IMR-90 (cell line): ENCODE data around the gene ESRRG. TPM values are rescaled to one million over a fixed set of nuclear protein-coding genes. Genes with fewer than 3 reads are reported as not detected.

Experiments
- ATAC-seq: fragments of 200-7000 bp; cut with Tn5 transposase; 2 replicates; pipeline ENCODE4 v1.9.1; 2020; ENCODE audit warnings: low read depth, mild to moderate bottlenecking, moderate library complexity
- BruUV-seq: library from RNA; stranded (reverse); fragments of 400-500 nt; replicated peaks from 2 replicates; lab custom pipeline; 2021; lab: Mats Ljungman, UMichigan
- CTCF ChIA-PET: fragments of 300-600 bp; formaldehyde crosslinking; extraction: SDS; loops from one replicate; lab custom pipeline; 2021; ENCODE audit warnings: antibody characterized with exemption; lab: Yijun Ruan, JAX
- POLR2A ChIA-PET: fragments of 300-600 bp; sonication (Branson Sonifier 250); formaldehyde crosslinking; loops from one replicate; lab custom pipeline; 2022; ENCODE audit warnings: antibody characterized with exemption; ENCODE audit not compliant: unreplicated experiment; lab: Charles Lee
- DNase-seq: peaks from one replicate; pipeline ENCODE4 v3.0.0; 2013
- H2AFZ ChIP-seq: replicated peaks from 2 replicates; pipeline ENCODE3; 2013; ENCODE audit warnings: low read length, mild to moderate bottlenecking; ENCODE audit not compliant: poor library complexity
- H2AK5ac ChIP-seq: 2 replicates; pipeline ENCODE4 v1.6.1; 2013; ENCODE audit warnings: low read depth, low read length, inconsistent platforms
- H2AK9ac ChIP-seq: replicated peaks from 2 replicates; pipeline ENCODE3; 2013; ENCODE audit warnings: mild to moderate bottlenecking, low read depth, low read length, moderate library complexity; ENCODE audit not compliant: poor library complexity
- H2BK120ac ChIP-seq: 2 replicates; pipeline ENCODE4 v1.6.1; 2013; ENCODE audit warnings: low read depth, low read length, inconsistent platforms
- H2BK15ac ChIP-seq: 3 replicates; pipeline ENCODE4 v1.6.1; 2013; ENCODE audit warnings: low read depth, low read length, inconsistent platforms
- H2BK20ac ChIP-seq: 2 replicates; pipeline ENCODE4 v1.6.1; 2013; ENCODE audit warnings: low read depth, mild to moderate bottlenecking, inconsistent platforms, low read length, moderate library complexity
- H2BK5ac ChIP-seq: 2 replicates; pipeline ENCODE4 v1.6.1; 2013; ENCODE audit warnings: mild to moderate bottlenecking, low read depth, low read length, inconsistent platforms; ENCODE audit not compliant: poor library complexity, severe bottlenecking
- H3K14ac ChIP-seq: replicated peaks from 2 replicates; pipeline ENCODE4 v1.6.1; 2013; ENCODE audit warnings: low read depth, low read length, inconsistent platforms
- H3K18ac ChIP-seq: 2 replicates; pipeline ENCODE4 v1.6.1; 2013; ENCODE audit warnings: low read depth, low read length, control low read depth
- H3K23ac ChIP-seq: 2 replicates; pipeline ENCODE4 v1.6.1; 2013; ENCODE audit warnings: low read depth, low read length, inconsistent platforms
- H3K27ac ChIP-seq: 2 replicates; pipeline ENCODE4 v1.5.1; 2013; ENCODE audit warnings: mild to moderate bottlenecking, control low read depth, low read length; ENCODE audit not compliant: insufficient read depth
- H3K27me3 ChIP-seq: 2 replicates; pipeline ENCODE4 v1.6.1; 2013; ENCODE audit warnings: low read length; ENCODE audit not compliant: control insufficient read depth, insufficient read depth
- H3K36me3 ChIP-seq: 2 replicates; pipeline ENCODE4 v1.6.1; 2013; ENCODE audit warnings: low read length, mixed read lengths; ENCODE audit not compliant: control insufficient read depth, insufficient read depth
- H3K4ac ChIP-seq: 2 replicates; pipeline ENCODE4 v1.6.1; 2013; ENCODE audit warnings: low read depth, low read length, inconsistent platforms
- H3K4me1 ChIP-seq: 2 replicates; pipeline ENCODE4 v1.6.1; 2013; ENCODE audit warnings: low read length, mixed read lengths; ENCODE audit not compliant: control insufficient read depth, insufficient read depth
- H3K4me2 ChIP-seq: 2 replicates; pipeline ENCODE4 v1.6.1; 2013; ENCODE audit warnings: low read depth, mild to moderate bottlenecking, control low read depth, low read length, moderate library complexity
- H3K4me3 ChIP-seq: 2 replicates; pipeline ENCODE4 v1.5.1; 2013; ENCODE audit warnings: low read depth, mild to moderate bottlenecking, control low read depth, low read length, moderate library complexity; ENCODE audit not compliant: insufficient read depth
- H3K56ac ChIP-seq: 2 replicates; pipeline ENCODE4 v1.6.1; 2013; ENCODE audit warnings: low read length, inconsistent platforms; ENCODE audit not compliant: insufficient read depth; ENCODE audit errors: extremely low read depth
- H3K79me1 ChIP-seq, 2 experiments: 2 replicates each; pipeline ENCODE4 v1.6.1; 2013; ENCODE audit warnings: low read length in 2 of 2, inconsistent platforms in 1 of 2, low read depth in 1 of 2
- H3K9ac ChIP-seq: 2 replicates; pipeline ENCODE4 v1.6.1; 2013; ENCODE audit warnings: low read depth, low read length, control low read depth
- H3K9me1 ChIP-seq: 2 replicates; pipeline ENCODE4 v1.6.1; 2013; ENCODE audit warnings: low read length, inconsistent platforms; ENCODE audit not compliant: insufficient read depth
- H3K9me3 ChIP-seq: 2 replicates; pipeline ENCODE4 v1.6.1; 2013; ENCODE audit warnings: low read length; ENCODE audit not compliant: control insufficient read depth, insufficient read depth
- H4K20me1 ChIP-seq: 2 replicates; pipeline ENCODE4 v1.6.1; 2013; ENCODE audit warnings: low read length, inconsistent platforms; ENCODE audit not compliant: insufficient read depth
- H4K5ac ChIP-seq: 2 replicates; pipeline ENCODE4 v1.6.1; 2013; ENCODE audit warnings: mild to moderate bottlenecking, low read depth, low read length, control low read depth
- H4K8ac ChIP-seq, 2 experiments: 2 replicates each; pipeline ENCODE4 v1.6.1; 2013; ENCODE audit warnings: low read depth in 2 of 2, low read length in 2 of 2, control low read depth in 1 of 2, inconsistent platforms in 1 of 2
- H4K91ac ChIP-seq: 2 replicates; pipeline ENCODE4 v1.6.1; 2013; ENCODE audit warnings: low read depth, low read length, inconsistent platforms; ENCODE audit not compliant: insufficient read depth
- BHLHE40 ChIP-seq: fragments of 150-350 bp; IDR thresholded peaks from 2 replicates; pipeline ENCODE4 v1.6.1; 2016; ENCODE audit warnings: mild to moderate bottlenecking, low read depth, low read length
- CHD1 ChIP-seq: IDR thresholded peaks from 2 replicates; pipeline ENCODE4 v1.6.1; 2012; ENCODE audit warnings: low read depth, low read length, improper control_type of control experiment
- FOS ChIP-seq: fragments of 150-350 bp; IDR thresholded peaks from 2 replicates; pipeline ENCODE4 v1.6.1; 2016; ENCODE audit warnings: low read depth, low read length
- MAFK ChIP-seq: IDR thresholded peaks from 2 replicates; pipeline ENCODE4 v1.6.1; 2012; ENCODE audit warnings: low read depth, low read length, improper control_type of control experiment
- MAZ ChIP-seq: IDR thresholded peaks from 2 replicates; pipeline ENCODE4 v1.6.1; 2012; ENCODE audit warnings: low read depth, mild to moderate bottlenecking, low read length, improper control_type of control experiment, moderate library complexity, borderline replicate concordance
- MXI1 ChIP-seq: IDR thresholded peaks from 2 replicates; pipeline ENCODE4 v1.6.1; 2012; ENCODE audit warnings: low read depth, mild to moderate bottlenecking, low read length, moderate library complexity, borderline replicate concordance
- NFE2L2 ChIP-seq: fragments of 150-350 bp; IDR thresholded peaks from 2 replicates; pipeline ENCODE4 v1.6.1; 2016; ENCODE audit warnings: low read depth, mild to moderate bottlenecking, low read length
- POLR2A ChIP-seq: IDR thresholded peaks from 2 replicates; pipeline ENCODE4 v1.6.1; 2012; ENCODE audit warnings: mild to moderate bottlenecking, low read depth, low read length
- RFX5 ChIP-seq: IDR thresholded peaks from 2 replicates; pipeline ENCODE4 v1.8.0; 2012; ENCODE audit warnings: low read depth, mild to moderate bottlenecking, low read length, moderate library complexity
- SMC3 ChIP-seq: fragments of 150-350 bp; IDR thresholded peaks from 2 replicates; pipeline ENCODE4 v1.6.1; 2016; ENCODE audit warnings: low read depth, mild to moderate bottlenecking, antibody characterized with exemption, low read length, moderate library complexity
- dilution Hi-C: fragments of 300-500 bp; cut with HindIII; formaldehyde crosslinking; loops from one replicate; pipeline ENCODE4 v1.14.3; 2018; ENCODE audit warnings: low sequenced_read_pairs; ENCODE audit not compliant: unreplicated experiment
- in situ Hi-C: fragments of 300-500 bp; cut with MboI; formaldehyde crosslinking; loops from 3 replicates; pipeline ENCODE4 v1.14.3; 2019; ENCODE audit warnings: low sequenced_read_pairs, inconsistent platforms, mixed read lengths
- intact Hi-C: fragments of 100-400 bp; cut with micrococcal nuclease; formaldehyde crosslinking; loops from 2 replicates; pipeline ENCODE4 v1.10.0; 2022
- polyA plus RNA-seq, 3 experiments: library from polyadenylated mRNA; depleted of rRNA; stranded (reverse); fragments of >200 nt; gene quantifications; 2 replicates each; pipeline ENCODE4 v1.2.3, GENCODE V29; 2012; ENCODE audit warnings: low replicate concordance in 1 of 3
- total RNA-seq: library from RNA; depleted of rRNA; stranded (reverse); fragments of >200 nt; gene quantifications from 2 replicates; pipeline ENCODE4 v1.2.3, GENCODE V29; 2012
- TF ChIP-seq, protein P1 (sequence below): fragments of 150-350 bp; IDR thresholded peaks from 2 replicates; pipeline ENCODE4 v1.6.1; 2017; ENCODE audit warnings: mild to moderate bottlenecking, antibody characterized with exemption, low read length, low read depth
- TF ChIP-seq, protein P2 (sequence below): fragments of 150-350 bp; IDR thresholded peaks from 2 replicates; pipeline ENCODE4 v1.6.1; 2016; ENCODE audit warnings: low read depth, mild to moderate bottlenecking, low read length, moderate library complexity, borderline replicate concordance

Gene ESRRG
- total and polyA plus RNA-seq, 2 of the 4 experiments (the other 2 are of a cell fraction): 0.17 to 0.54 TPM

DNA sequence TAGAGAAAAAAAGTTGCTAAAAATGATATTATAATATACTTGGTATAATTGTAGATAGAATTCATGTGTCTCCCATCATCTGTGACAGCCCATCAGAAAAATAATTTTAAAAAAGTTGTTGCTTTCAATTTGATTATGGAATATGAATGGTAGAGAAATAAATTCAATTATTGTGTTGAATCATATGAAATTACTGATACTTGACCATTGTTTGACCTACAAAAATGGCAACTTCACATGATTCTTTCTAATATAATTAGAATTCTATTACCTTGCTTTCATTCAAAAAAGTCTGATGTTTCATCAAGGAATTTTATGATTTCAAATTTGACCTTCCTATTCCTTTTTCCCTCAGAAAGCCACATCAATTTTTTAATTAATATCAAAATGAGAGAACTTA lies 11.5 kb downstream of the ESRRG start:
- no TSS peak for BruUV-seq
- H3K23ac ChIP-seq: no peak overlapping the region
- H2AFZ ChIP-seq: no peak overlapping the region
- H3K4me2 ChIP-seq: no peak overlapping the region
- intact Hi-C loops: no loop called here
- no peaks in the 10 kb centered on the region for H4K20me1 ChIP-seq
- H3K4me1 ChIP-seq: peaks cover 2% of the 10 kb centered on the region; the same call in 1 of the 2 replicates
- in situ Hi-C loops: no loop called here
- H2AK9ac ChIP-seq: no peak overlapping the region
- no peak overlapping the region for H3K4ac ChIP-seq
- ATAC-seq (no peak), DNase-seq (no peak)
- no peak overlapping the region for H4K91ac ChIP-seq
- no peaks in the 10 kb centered on the region for H3K9me1 ChIP-seq
- no peaks in the 10 kb centered on the region for H3K36me3 ChIP-seq
- no peak overlapping the region for H3K27ac ChIP-seq
- TF ChIP-seq, protein P1, sequence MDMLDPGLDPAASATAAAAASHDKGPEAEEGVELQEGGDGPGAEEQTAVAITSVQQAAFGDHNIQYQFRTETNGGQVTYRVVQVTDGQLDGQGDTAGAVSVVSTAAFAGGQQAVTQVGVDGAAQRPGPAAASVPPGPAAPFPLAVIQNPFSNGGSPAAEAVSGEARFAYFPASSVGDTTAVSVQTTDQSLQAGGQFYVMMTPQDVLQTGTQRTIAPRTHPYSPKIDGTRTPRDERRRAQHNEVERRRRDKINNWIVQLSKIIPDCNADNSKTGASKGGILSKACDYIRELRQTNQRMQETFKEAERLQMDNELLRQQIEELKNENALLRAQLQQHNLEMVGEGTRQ: no peak
- TF ChIP-seq POLR2A: no peak
- TF ChIP-seq MAZ: no peak
- TF ChIP-seq CHD1: no peak
- TF ChIP-seq, protein P2, sequence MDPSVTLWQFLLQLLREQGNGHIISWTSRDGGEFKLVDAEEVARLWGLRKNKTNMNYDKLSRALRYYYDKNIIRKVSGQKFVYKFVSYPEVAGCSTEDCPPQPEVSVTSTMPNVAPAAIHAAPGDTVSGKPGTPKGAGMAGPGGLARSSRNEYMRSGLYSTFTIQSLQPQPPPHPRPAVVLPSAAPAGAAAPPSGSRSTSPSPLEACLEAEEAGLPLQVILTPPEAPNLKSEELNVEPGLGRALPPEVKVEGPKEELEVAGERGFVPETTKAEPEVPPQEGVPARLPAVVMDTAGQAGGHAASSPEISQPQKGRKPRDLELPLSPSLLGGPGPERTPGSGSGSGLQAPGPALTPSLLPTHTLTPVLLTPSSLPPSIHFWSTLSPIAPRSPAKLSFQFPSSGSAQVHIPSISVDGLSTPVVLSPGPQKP: no peak
- no peak for TF ChIP-seq MAFK
- no peak for TF ChIP-seq SMC3
- no peak for TF ChIP-seq RFX5
- TF ChIP-seq NFE2L2: no peak
- TF ChIP-seq BHLHE40: no peak
- no peak for TF ChIP-seq FOS
- TF ChIP-seq MXI1: no peak
- no peaks in the 10 kb centered on the region; the same call in 1 of the 2 replicates for H3K27me3 ChIP-seq
- ChIA-PET CTCF (no interaction called here), POLR2A (no interaction called here)
- H2AK5ac ChIP-seq: no peak overlapping the region
- no peak overlapping the region for H2BK120ac ChIP-seq
- no peaks in the 10 kb centered on the region for H3K9me3 ChIP-seq
- no peak overlapping the region for H3K4me3 ChIP-seq
- no peak overlapping the region for H3K18ac ChIP-seq
- no peak overlapping the region for H2BK15ac ChIP-seq
- no peaks in the 10 kb centered on the region for H3K79me1 ChIP-seq
- dilution Hi-C loops: no loop called here
- H4K5ac ChIP-seq: no peak overlapping the region
- H4K8ac ChIP-seq: no peak overlapping the region
- H2BK20ac ChIP-seq: no peak overlapping the region
- H3K14ac ChIP-seq: no peak overlapping the region
- H3K56ac ChIP-seq: no peak overlapping the region
- no peak overlapping the region for H3K9ac ChIP-seq
- H2BK5ac ChIP-seq: no peak overlapping the region
